SK-N-SH (cell line): Measurements from ENCODE around the gene CNN2. TPM values are rescaled to one million over a fixed set of nuclear protein-coding genes. Genes with fewer than 3 reads are reported as not detected.

Experiments
- CTCF ChIA-PET: fragments of 300-600, 350-600 bp; formaldehyde crosslinking; extraction: SDS; loops from one replicate; lab custom pipeline; 2021; lab: Yijun Ruan, JAX
- POLR2A ChIA-PET: fragments of 350-600 bp; sonication (Branson Sonifier 250); formaldehyde crosslinking; extraction: SDS; loops from one replicate; lab custom pipeline; 2020; ENCODE audit warnings: antibody characterized with exemption, inconsistent platforms; lab: Yijun Ruan, JAX
- DNase-seq: peaks from one replicate; pipeline ENCODE4 v3.0.0; 2012
- H2AFZ ChIP-seq: fragments of 200-600 bp; sonication (generic); 2 replicates; pipeline ENCODE4 v1.8.1; 2016; ENCODE audit warnings: antibody characterized with exemption, mild to moderate bottlenecking, low read depth
- H3F3A ChIP-seq: fragments of 200-600 bp; sonication (generic); replicated peaks from 2 replicates; pipeline ENCODE3; 2016; ENCODE audit warnings: antibody characterized with exemption, mild to moderate bottlenecking; ENCODE audit not compliant: insufficient read depth
- H3K27ac ChIP-seq, 2 experiments: fragments of 200-500 bp in 1 of 2; fragments of 200-600 bp in 1 of 2; sonication (Bioruptor generic) in 1 of 2; sonication (generic), shearing (Covaris generic) in 1 of 2; 2 replicates each; pipeline versions ENCODE4 v1.5.1 to v1.6.1; 2014 to 2016; ENCODE audit warnings: low read depth in 2 of 2, inconsistent platforms in 1 of 2, low read length in 1 of 2, mild to moderate bottlenecking in 1 of 2, mixed read lengths in 1 of 2
- H3K27me3 ChIP-seq: fragments of 200-600 bp; sonication (generic), shearing (Covaris generic); 2 replicates; pipeline ENCODE4 v1.6.1; 2016; ENCODE audit warnings: mixed run types; ENCODE audit not compliant: insufficient read depth
- H3K36me3 ChIP-seq, 2 experiments: fragments of 200-500 bp in 1 of 2; fragments of 200-600 bp in 1 of 2; sonication (Bioruptor generic) in 1 of 2; sonication (generic) in 1 of 2; replicated peaks in 1 of 2; 2 replicates each; pipeline versions ENCODE3 to v1.5.1; 2014 to 2016; ENCODE audit warnings: low read length in 1 of 2, mild to moderate bottlenecking in 1 of 2; ENCODE audit not compliant: insufficient read depth in 2 of 2, control insufficient read depth in 1 of 2
- H3K4me1 ChIP-seq, 2 experiments: fragments of 200-500 bp in 1 of 2; fragments of 200-600 bp in 1 of 2; sonication (Bioruptor generic) in 1 of 2; sonication (generic), shearing (Covaris generic) in 1 of 2; 2 replicates each; pipeline versions ENCODE4 v1.5.1 to v1.6.1; 2014 to 2016; ENCODE audit warnings: low read depth in 1 of 2, low read length in 1 of 2, mixed run types in 1 of 2; ENCODE audit not compliant: insufficient read depth in 2 of 2, control insufficient read depth in 1 of 2
- H3K4me2 ChIP-seq: fragments of 200-600 bp; sonication (generic), shearing (Covaris generic); 2 replicates; pipeline ENCODE4 v1.6.1; 2017; ENCODE audit warnings: mixed run types
- H3K4me3 ChIP-seq, 2 experiments: fragments of 200-500 bp in 1 of 2; fragments of 200-600 bp in 1 of 2; sonication (Bioruptor generic) in 1 of 2; sonication (generic), shearing (Covaris generic) in 1 of 2; 2 replicates each; pipeline versions ENCODE4 v1.5.1 to v1.8.1; 2014 to 2016; ENCODE audit warnings: low read depth in 2 of 2, inconsistent platforms in 1 of 2, low read length in 1 of 2, mild to moderate bottlenecking in 1 of 2, mixed read lengths in 1 of 2, moderate library complexity in 1 of 2
- H3K79me2 ChIP-seq: fragments of 200-600 bp; sonication (generic); 2 replicates; pipeline ENCODE4 v1.8.1; 2017; ENCODE audit warnings: mild to moderate bottlenecking; ENCODE audit not compliant: insufficient read depth
- H3K9ac ChIP-seq: fragments of 200-600 bp; sonication (generic); 2 replicates; pipeline ENCODE4 v1.6.1; 2017; ENCODE audit warnings: mixed run types
- H3K9me2 ChIP-seq: fragments of 200-600 bp; sonication (generic); 2 replicates; pipeline ENCODE4 v1.6.1; 2017; ENCODE audit warnings: mixed run types
- H3K9me3 ChIP-seq: fragments of 200-600 bp; sonication (generic); 2 replicates; pipeline ENCODE4 v1.6.1; 2017; ENCODE audit warnings: mixed run types, mild to moderate bottlenecking, moderate library complexity
- H4K20me1 ChIP-seq: fragments of 200-600 bp; sonication (generic); 2 replicates; pipeline ENCODE4 v1.6.1; 2017; ENCODE audit warnings: mild to moderate bottlenecking, mixed run types; ENCODE audit not compliant: insufficient read depth
- EZH2phosphoT487 ChIP-seq: fragments of 200-600 bp; sonication (generic); IDR thresholded peaks from 2 replicates; pipeline ENCODE4 v1.6.1; 2017; ENCODE audit warnings: low read depth, mixed run types, mild to moderate bottlenecking, antibody characterized with exemption, moderate library complexity, borderline replicate concordance
- FOSL2 ChIP-seq: IDR thresholded peaks from 2 replicates; pipeline ENCODE4 v1.4.0; 2012; ENCODE audit warnings: low read depth, mild to moderate bottlenecking, moderate library complexity, borderline replicate concordance
- FOXJ3 ChIP-seq: sonication (generic); formaldehyde crosslinking; IDR thresholded peaks from 2 replicates; pipeline ENCODE4 v1.5.1; 2020; ENCODE audit warnings: mild to moderate bottlenecking, missing genetic modification reagents
- GABPA ChIP-seq: IDR thresholded peaks from 2 replicates; pipeline ENCODE4 v1.4.0; 2012; ENCODE audit warnings: low read depth, mild to moderate bottlenecking
- GATA2 ChIP-seq: sonication (generic); formaldehyde crosslinking; IDR thresholded peaks from 2 replicates; pipeline ENCODE4 v1.5.0; 2020; ENCODE audit warnings: mild to moderate bottlenecking, missing genetic modification reagents
- MEF2A ChIP-seq: IDR thresholded peaks from 2 replicates; pipeline ENCODE4 v1.4.0; 2012; ENCODE audit warnings: low read depth, borderline replicate concordance
- MXI1 ChIP-seq: IDR thresholded peaks from 2 replicates; pipeline ENCODE4 v1.6.1; 2012; ENCODE audit warnings: mild to moderate bottlenecking, low read depth, low read length, improper control_type of control experiment
- NFIC ChIP-seq: IDR thresholded peaks from 2 replicates; pipeline ENCODE4 v1.4.0; 2012; ENCODE audit warnings: borderline replicate concordance
- RCOR1 ChIP-seq: fragments of 150-350 bp; IDR thresholded peaks from 2 replicates; pipeline ENCODE4 v1.6.1; 2017; ENCODE audit warnings: antibody characterized with exemption, low read length
- RFX5 ChIP-seq: IDR thresholded peaks from 2 replicates; pipeline ENCODE4 v1.6.1; 2012; ENCODE audit warnings: mild to moderate bottlenecking, improper control_type of control experiment, low read length
- RXRA ChIP-seq: IDR thresholded peaks from 2 replicates; pipeline ENCODE4 v1.4.0; 2012; ENCODE audit warnings: low read depth, mild to moderate bottlenecking, borderline replicate concordance
- SIN3A ChIP-seq: IDR thresholded peaks from 2 replicates; pipeline ENCODE4 v1.6.1; 2012; ENCODE audit warnings: low read depth, mild to moderate bottlenecking, low read length, moderate library complexity, borderline replicate concordance
- SMC3 ChIP-seq: IDR thresholded peaks from 2 replicates; pipeline ENCODE4 v1.6.1; 2012; ENCODE audit warnings: low read depth, low read length, improper control_type of control experiment
- TAF1 ChIP-seq: IDR thresholded peaks from 2 replicates; pipeline ENCODE4 v1.6.1; 2012; ENCODE audit warnings: low read depth, mild to moderate bottlenecking, low read length, moderate library complexity, borderline replicate concordance
- YY1 ChIP-seq: IDR thresholded peaks from 2 replicates; pipeline ENCODE4 v1.4.0; 2012; ENCODE audit warnings: low read depth, mild to moderate bottlenecking
- ZBTB33 ChIP-seq: IDR thresholded peaks from 2 replicates; pipeline ENCODE4 v1.4.0; 2012; ENCODE audit warnings: low read depth, borderline replicate concordance
- WGBS: methylation state at CpG from one replicate; pipeline ENCODE4 v1.1.6; 2017; ENCODE audit warnings: low lambda C conversion rate; 5-methylcytosine and 5-hydroxymethylcytosine counted together
- polyA plus RNA-seq, 3 experiments: library from polyadenylated mRNA; depleted of rRNA; stranded (reverse); fragments of >200 nt; gene quantifications; 2 replicates each; pipeline ENCODE4 v1.2.3, GENCODE V29; 2012
- TF ChIP-seq, protein P1 (sequence below): fragments of 150-350 bp; IDR thresholded peaks from 2 replicates; pipeline ENCODE4 v1.6.1; 2016; ENCODE audit warnings: mild to moderate bottlenecking, low read depth, low read length
- TF ChIP-seq, protein P2 (sequence below): fragments of 150-350 bp; IDR thresholded peaks from 2 replicates; pipeline ENCODE4 v1.6.1; 2017; ENCODE audit warnings: antibody characterized with exemption, low read length, low read depth, borderline replicate concordance

Gene CNN2
- polyA plus RNA-seq, 1 of the 3 experiments (the other 2 are of a cell fraction): 279 TPM

- H3K4me3 ChIP-seq: no peak overlapping the region
- no peak overlapping the region for H3K4me2 ChIP-seq
- H3K27ac ChIP-seq: no peak overlapping the region
- H3K27me3 ChIP-seq: peaks cover 18% of the 10 kb centered on the region
- 97% methylated on average over 19 of the region's 73 CpGs for WGBS
- POLR2A ChIA-PET: no interaction called here
- peaks cover 0 to 4% of the 10 kb centered on the region in 2 experiments; a peak in 1 of 4 replicates for H3K4me1 ChIP-seq
- H3K79me2 ChIP-seq: no peaks in the 10 kb centered on the region
- no peaks in the 10 kb centered on the region for H3K9me2 ChIP-seq
- H3K36me3 ChIP-seq: peaks cover 0 to 34% of the 10 kb centered on the region in 2 experiments
- peaks cover 9% of the 10 kb centered on the region for H3F3A ChIP-seq
- no peaks in the 10 kb centered on the region for H3K9me3 ChIP-seq
- no peak overlapping the region for H2AFZ ChIP-seq
- DNase-seq: no peak
- no peaks in the 10 kb centered on the region for H4K20me1 ChIP-seq
- no peak for TF ChIP-seq FOXJ3 (CRISPR knock-in tag)
- TF ChIP-seq, all 33 proteins: peak for 0
- no peak overlapping the region for H3K9ac ChIP-seq
- CTCF ChIA-PET: interaction anchor here (1.3 to 2.3 kb wide), 2 partner anchors 11 to 25 kb away, joined by 3 to 6 read pairs; no protein-coding TSS in a partner anchor
These were observed 18.8 kb upstream of the CNN2 start for GRCh38 chr19:1007399-1008251.

GRCh38 chr19:1008268-1009040 lies 18.0 kb upstream of the CNN2 start:
- no peaks in the 10 kb centered on the region for H3K9me2 ChIP-seq
- H3K9ac ChIP-seq: no peak overlapping the region
- no peak overlapping the region for H3K4me2 ChIP-seq
- peaks cover 10% of the 10 kb centered on the region for H3K27me3 ChIP-seq
- no peaks in the 10 kb centered on the region; a peak in 1 of 4 replicates for H3K4me1 ChIP-seq
- H3F3A ChIP-seq: peaks cover 9% of the 10 kb centered on the region
- peaks cover 6% of the 10 kb centered on the region; the same call in 1 of the 2 replicates for H4K20me1 ChIP-seq
- no peaks in the 10 kb centered on the region for H3K9me3 ChIP-seq
- POLR2A ChIA-PET: no interaction called here
- DNase-seq: no peak
- H3K36me3 ChIP-seq: peaks cover 0 to 40% of the 10 kb centered on the region in 2 experiments
- TF ChIP-seq MEF2A: no peak
- TF ChIP-seq FOSL2: no peak
- TF ChIP-seq EZH2phosphoT487: no peak
- TF ChIP-seq RCOR1: no peak
- no peak for TF ChIP-seq GATA2
- TF ChIP-seq, protein P1, sequence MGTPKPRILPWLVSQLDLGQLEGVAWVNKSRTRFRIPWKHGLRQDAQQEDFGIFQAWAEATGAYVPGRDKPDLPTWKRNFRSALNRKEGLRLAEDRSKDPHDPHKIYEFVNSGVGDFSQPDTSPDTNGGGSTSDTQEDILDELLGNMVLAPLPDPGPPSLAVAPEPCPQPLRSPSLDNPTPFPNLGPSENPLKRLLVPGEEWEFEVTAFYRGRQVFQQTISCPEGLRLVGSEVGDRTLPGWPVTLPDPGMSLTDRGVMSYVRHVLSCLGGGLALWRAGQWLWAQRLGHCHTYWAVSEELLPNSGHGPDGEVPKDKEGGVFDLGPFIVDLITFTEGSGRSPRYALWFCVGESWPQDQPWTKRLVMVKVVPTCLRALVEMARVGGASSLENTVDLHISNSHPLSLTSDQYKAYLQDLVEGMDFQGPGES: no peak
- TF ChIP-seq RXRA: no peak
- no peak for TF ChIP-seq NFIC
- TF ChIP-seq YY1: no peak
- no peak for TF ChIP-seq GABPA
- no peak for TF ChIP-seq ZBTB33
- no peak for TF ChIP-seq SIN3A
- TF ChIP-seq RFX5: no peak
- TF ChIP-seq, protein P2, sequence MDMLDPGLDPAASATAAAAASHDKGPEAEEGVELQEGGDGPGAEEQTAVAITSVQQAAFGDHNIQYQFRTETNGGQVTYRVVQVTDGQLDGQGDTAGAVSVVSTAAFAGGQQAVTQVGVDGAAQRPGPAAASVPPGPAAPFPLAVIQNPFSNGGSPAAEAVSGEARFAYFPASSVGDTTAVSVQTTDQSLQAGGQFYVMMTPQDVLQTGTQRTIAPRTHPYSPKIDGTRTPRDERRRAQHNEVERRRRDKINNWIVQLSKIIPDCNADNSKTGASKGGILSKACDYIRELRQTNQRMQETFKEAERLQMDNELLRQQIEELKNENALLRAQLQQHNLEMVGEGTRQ: no peak
- TF ChIP-seq SMC3: no peak
- no peak for TF ChIP-seq MXI1
- no peak for TF ChIP-seq TAF1
- no peak overlapping the region for H3K27ac ChIP-seq
- CTCF ChIA-PET: no interaction called here
- H3K79me2 ChIP-seq: peaks cover 5% of the 10 kb centered on the region; the same call in 1 of the 2 replicates
- 98% methylated on average over 20 of the region's 45 CpGs for WGBS
- H2AFZ ChIP-seq: no peak overlapping the region
- no peak overlapping the region for H3K4me3 ChIP-seq
